ENCODE data around the gene CACNA1G. TPM values are rescaled to one million over a fixed set of nuclear protein-coding genes. Genes with fewer than 3 reads are reported as not detected.

The CACNA1G gene
- total RNA-seq, 1 donor from 2014 or later, result 0.11 TPM

GRCh38 chr17:50620237-50620636 lies 59.7 kb downstream of the CACNA1G start:
- no peaks in the 10 kb centered on the region for H3K9me3 Mint-ChIP-seq (ENCODE audit: unreplicated experiment)
- H3K4me3 Mint-ChIP-seq (ENCODE audit: unreplicated experiment), result no peak overlapping the region
- no peak for TF ChIP-seq CTCF (IDR thresholded peaks at IDR 0.05)
- no peaks in the 10 kb centered on the region for H3K36me3 Mint-ChIP-seq (ENCODE audit: unreplicated experiment)
- H3K27ac Mint-ChIP-seq (ENCODE audit: unreplicated experiment), result no peak overlapping the region
- H3K27me3 Mint-ChIP-seq (ENCODE audit: unreplicated experiment), result peaks cover 4% of the 10 kb centered on the region
- no peak for DNase-seq (ENCODE audit: extremely low spot score, unreplicated experiment)
- peaks cover 8% of the 10 kb centered on the region for H3K4me1 Mint-ChIP-seq (ENCODE audit: unreplicated experiment)

- Mint-ChIP-seq H3K4me3 (ENCODE audit: unreplicated experiment) (no peak overlapping the region), H3K36me3 (ENCODE audit: unreplicated experiment) (no peaks in the 10 kb centered on the region), H3K27ac (ENCODE audit: unreplicated experiment) (no peak overlapping the region), H3K27me3 (ENCODE audit: unreplicated experiment) (peaks cover 4% of the 10 kb centered on the region), H3K9me3 (ENCODE audit: unreplicated experiment) (no peaks in the 10 kb centered on the region), H3K4me1 (ENCODE audit: unreplicated experiment) (peaks cover 8% of the 10 kb centered on the region)
- no peak for DNase-seq (ENCODE audit: extremely low spot score, unreplicated experiment)
- TF ChIP-seq CTCF (IDR thresholded peaks at IDR 0.05), result no peak
Measured at GRCh38 chr17:50620858-50621257, 60.3 kb downstream of the CACNA1G start.

GRCh38 chr17:50621574-50622031 lies 61.1 kb downstream of the CACNA1G start:
- Mint-ChIP-seq H3K4me1 (ENCODE audit: unreplicated experiment) (peaks cover 8% of the 10 kb centered on the region), H3K27me3 (ENCODE audit: unreplicated experiment) (peaks cover 4% of the 10 kb centered on the region), H3K9me3 (ENCODE audit: unreplicated experiment) (no peaks in the 10 kb centered on the region), H3K27ac (ENCODE audit: unreplicated experiment) (no peak overlapping the region), H3K4me3 (ENCODE audit: unreplicated experiment) (no peak overlapping the region), H3K36me3 (ENCODE audit: unreplicated experiment) (no peaks in the 10 kb centered on the region)
- TF ChIP-seq CTCF (IDR thresholded peaks at IDR 0.05), result no peak
- DNase-seq (ENCODE audit: extremely low spot score, unreplicated experiment), result no peak

- no peak for TF ChIP-seq CTCF (IDR thresholded peaks at IDR 0.05)
- Mint-ChIP-seq H3K27me3 (ENCODE audit: unreplicated experiment) (peaks cover 25% of the 10 kb centered on the region), H3K9me3 (ENCODE audit: unreplicated experiment) (no peaks in the 10 kb centered on the region), H3K4me1 (ENCODE audit: unreplicated experiment) (peaks cover 8% of the 10 kb centered on the region), H3K4me3 (ENCODE audit: unreplicated experiment) (no peak overlapping the region), H3K27ac (ENCODE audit: unreplicated experiment) (no peak overlapping the region), H3K36me3 (ENCODE audit: unreplicated experiment) (no peaks in the 10 kb centered on the region)
- DNase-seq (ENCODE audit: extremely low spot score, unreplicated experiment), result no peak
Measured at GRCh38 chr17:50624321-50624934, 63.9 kb downstream of the CACNA1G start.

GRCh38 chr17:50625032-50625871 lies 64.7 kb downstream of the CACNA1G start:
- Mint-ChIP-seq H3K27me3 (ENCODE audit: unreplicated experiment) (peaks cover 25% of the 10 kb centered on the region), H3K9me3 (ENCODE audit: unreplicated experiment) (no peaks in the 10 kb centered on the region), H3K4me1 (ENCODE audit: unreplicated experiment) (peaks cover 6% of the 10 kb centered on the region), H3K36me3 (ENCODE audit: unreplicated experiment) (no peaks in the 10 kb centered on the region), H3K4me3 (ENCODE audit: unreplicated experiment) (no peak overlapping the region), H3K27ac (ENCODE audit: unreplicated experiment) (no peak overlapping the region)
- no peak for DNase-seq (ENCODE audit: extremely low spot score, unreplicated experiment)
- no peak for TF ChIP-seq CTCF (IDR thresholded peaks at IDR 0.05)

Data from osteocyte (in vitro differentiated cells).